HG03045 (cell line): ENCODE measurements around the gene IKZF2.

ENCODE experiments used
- ATAC-seq: cut with Tn5 transposase; IDR thresholded peaks from one replicate; pipeline ENCODE4 v1.9.1; 2021; ENCODE audit warnings: mild to moderate bottlenecking, moderate library complexity; ENCODE audit not compliant: unreplicated experiment

The IKZF2 gene

GRCh38 chr2:213104092-213104902, 47.1 kb downstream of the IKZF2 start:
- no peak for ATAC-seq

GRCh38 chr2:213101692-213102460, 49.5 kb downstream of the IKZF2 start:
- no peak for ATAC-seq

DNA sequence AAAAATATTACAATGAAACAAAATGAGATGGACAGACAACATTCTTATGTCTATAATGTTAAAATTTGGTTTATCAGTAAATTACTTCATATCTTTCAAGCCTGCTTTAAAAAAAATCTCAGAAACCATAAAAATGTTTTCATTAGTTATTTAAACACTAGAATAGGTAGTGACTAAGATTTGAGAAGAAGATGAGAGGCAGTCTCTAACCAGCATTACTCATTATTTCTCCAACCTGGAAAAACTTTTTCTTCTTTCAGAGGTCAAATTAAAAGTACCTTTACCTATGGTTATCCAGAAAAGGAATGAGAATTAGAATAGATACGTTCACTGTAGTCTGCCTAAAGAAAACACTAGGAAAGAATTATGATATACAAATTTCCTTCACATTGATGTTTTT, 50.3 kb downstream of the IKZF2 start:
- ATAC-seq: no peak

DNA sequence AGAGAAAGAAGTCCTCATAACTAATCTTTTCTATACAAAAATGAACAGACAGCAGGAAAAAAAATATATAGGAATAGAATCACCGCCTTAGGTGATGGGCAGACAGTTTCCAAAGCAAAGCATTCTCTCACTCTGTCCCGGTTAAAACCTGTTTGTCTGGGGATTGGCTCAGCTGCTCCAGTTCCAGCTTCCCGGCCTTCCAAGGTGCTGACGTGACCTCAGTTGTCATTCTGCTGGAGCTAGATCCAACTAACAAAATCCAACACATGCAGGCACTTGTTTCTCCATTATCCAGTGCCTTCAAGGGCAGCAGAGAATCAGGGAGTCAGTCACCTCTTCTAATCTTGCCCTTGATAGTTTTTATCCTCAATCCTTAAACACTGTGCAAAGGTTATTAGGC, 52.8 kb downstream of the IKZF2 start:
- ATAC-seq: no peak

DNA sequence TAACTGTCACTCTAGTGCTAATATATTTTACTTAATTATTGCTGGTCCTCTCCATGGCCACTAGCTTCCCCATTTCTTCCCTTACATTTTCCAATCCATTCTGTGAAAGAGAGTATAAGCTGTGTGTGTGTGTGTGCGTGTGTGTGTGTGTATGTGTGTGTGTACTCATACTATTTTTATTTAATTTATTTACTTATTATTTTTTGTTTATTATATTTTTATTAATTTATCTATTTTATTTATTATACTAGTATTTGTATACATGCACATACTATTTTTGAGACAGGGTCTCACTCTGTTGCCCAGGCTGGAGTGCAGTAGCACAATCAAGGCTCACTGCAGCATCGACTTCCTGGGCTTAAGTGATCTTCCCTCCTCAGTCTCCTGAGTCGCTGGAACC, 59.6 kb downstream of the IKZF2 start:
- no peak for ATAC-seq

DNA sequence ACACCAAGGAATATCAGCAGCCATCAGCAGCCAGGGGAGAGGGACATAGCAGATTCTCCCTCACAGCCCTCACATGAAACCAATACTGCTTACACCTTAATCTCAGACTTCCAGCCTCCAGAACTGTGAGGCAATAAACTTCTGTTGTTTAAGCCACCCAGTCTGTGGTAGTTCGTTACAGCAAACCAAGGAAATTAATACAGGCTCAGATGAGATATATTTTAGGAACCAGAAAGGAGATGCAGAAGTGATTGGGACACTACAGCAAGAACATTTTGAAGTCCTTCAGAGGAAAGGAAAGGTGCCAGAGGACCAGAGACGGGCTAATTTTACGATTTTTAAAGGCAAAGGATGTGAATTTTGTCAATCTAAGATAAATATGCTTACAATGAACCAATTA, 60.6 kb downstream of the IKZF2 start:
- ATAC-seq: no peak

DNA sequence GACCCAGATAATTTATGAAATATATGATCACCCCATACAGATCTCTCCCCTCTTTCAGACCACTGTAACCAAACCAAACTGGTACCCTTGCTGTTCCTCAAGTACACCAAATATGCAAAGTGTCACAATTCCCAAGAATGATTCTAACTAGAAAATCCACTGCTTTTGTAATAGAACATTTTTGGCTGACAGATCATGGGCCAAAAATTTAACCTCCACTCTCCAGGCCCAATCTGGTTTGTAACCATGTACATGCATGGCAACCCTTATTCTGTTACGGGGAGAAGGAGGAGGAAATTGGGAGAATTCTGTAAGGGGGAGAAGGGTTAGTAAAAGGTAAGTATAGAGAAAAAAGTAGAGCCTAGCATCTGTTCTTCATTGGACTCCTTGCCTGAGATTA, 62.0 kb downstream of the IKZF2 start:
- no peak for ATAC-seq

- ATAC-seq: peak; percentile 60
These were observed 64.4 kb downstream of the IKZF2 start for GRCh38 chr2:213087040-213087439.

GRCh38 chr2:213086571-213086970, 64.8 kb downstream of the IKZF2 start:
- ATAC-seq: no peak

DNA sequence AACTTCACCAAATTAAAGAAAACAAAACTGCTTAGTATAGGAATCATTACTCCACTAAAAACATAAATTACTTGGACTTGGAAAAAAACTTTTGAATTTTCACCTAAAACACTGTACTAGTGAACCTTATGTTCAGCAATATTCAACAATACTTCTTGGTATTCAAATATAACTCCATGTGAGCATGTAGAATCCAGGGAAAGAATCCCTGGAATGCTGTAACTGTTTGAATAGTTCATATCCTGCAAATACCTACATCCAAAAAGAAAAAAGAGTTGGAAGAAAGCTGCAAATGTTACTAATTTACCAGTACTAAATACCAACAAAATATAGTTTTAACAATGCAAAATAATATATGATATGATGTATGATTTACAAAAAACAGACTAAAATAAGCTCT, 65.4 kb downstream of the IKZF2 start:
- ATAC-seq: no peak

DNA sequence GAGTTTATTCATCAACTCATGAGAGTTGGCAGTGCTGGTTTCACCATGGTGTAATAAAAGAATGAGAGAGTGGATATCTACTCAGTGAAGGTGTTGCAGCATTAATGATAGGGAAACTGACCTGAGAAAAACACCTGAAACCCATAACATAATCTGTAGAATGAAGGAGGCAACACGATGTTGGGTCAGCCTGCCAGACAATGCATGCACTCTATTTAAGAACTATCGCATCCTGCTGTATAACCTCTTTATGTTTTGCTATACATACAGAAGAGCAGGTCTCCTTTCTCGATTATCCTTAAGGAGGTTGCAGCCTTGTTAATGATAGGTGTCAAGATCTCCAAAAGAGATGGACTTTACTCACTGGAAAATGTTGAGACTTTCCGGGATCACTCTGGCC, 65.9 kb downstream of the IKZF2 start:
- ATAC-seq: no peak

- no peak for ATAC-seq
These were observed 67.2 kb downstream of the IKZF2 start for GRCh38 chr2:213084261-213084660.

DNA sequence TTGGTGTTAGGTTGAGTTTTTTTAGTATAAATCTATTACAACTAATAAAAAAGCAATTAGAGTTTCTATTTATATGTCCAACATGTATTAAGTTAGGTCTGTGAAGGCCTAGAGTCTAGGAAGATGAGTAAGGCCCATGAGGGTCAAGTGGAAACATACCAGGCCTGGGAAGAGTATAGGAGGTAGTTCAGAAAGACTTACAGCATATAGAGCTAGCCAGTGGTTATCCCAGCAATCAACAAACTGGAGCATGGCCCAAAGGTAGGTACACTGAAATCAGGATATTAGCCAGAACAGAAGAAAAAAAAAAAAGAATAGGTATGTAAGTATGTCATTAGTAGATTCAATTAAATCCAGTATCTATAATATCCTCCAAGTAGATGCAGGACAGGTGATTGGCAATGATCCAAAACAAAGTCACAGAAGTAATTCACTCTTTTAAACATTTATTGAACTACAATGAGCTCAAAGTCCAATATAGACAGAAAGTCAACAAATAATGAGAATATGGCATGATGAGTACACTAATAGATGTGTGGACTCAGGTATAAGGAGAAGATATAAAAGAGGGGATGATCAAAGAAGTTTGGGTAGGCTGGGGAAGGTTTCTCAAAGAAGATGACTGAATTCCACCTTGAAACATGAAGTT, 70.3 kb downstream of the IKZF2 start:
- ATAC-seq: no peak

- ATAC-seq: no peak
These were observed 71.7 kb downstream of the IKZF2 start for GRCh38 chr2:213079756-213080155.

GRCh38 chr2:213078686-213079085, 72.7 kb downstream of the IKZF2 start:
- no peak for ATAC-seq

GRCh38 chr2:213069531-213069930, 81.9 kb downstream of the IKZF2 start:
- no peak for ATAC-seq

DNA sequence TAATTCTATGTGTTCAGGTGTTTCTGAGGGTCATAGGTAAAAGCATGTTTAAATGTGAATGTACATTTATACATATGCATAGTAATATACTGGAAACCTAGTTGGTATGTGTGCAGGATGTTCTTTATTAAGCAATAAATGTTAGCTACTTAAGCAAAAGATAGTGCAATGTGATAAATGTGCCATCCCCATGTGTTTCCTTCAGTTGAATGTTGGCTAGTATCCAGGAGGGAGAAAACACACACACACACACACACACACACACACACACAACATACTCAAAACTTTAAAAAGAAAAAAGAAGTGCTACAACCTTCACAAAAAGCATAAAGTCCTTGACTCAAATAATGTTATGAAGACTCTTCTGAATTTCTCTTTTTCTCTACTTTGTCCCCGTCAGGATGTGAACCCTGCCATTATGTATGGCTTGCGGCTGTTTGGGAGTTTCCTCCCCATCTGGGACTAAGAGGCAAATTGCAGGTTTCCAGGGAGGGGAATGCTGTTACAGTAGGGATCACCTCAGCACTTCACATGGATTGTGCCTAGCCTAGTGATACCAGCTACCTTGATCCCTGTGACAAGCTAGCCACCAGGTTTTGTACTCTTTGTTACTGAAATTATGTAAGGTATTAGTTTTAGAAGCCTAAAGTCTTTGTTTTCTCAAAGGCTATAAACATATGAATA, 82.6 kb downstream of the IKZF2 start:
- ATAC-seq: no peak

- ATAC-seq: no peak
These were observed 83.5 kb downstream of the IKZF2 start for GRCh38 chr2:213067888-213068287.

GRCh38 chr2:213066443-213066743, 85.0 kb downstream of the IKZF2 start:
- peak; percentile 30 for ATAC-seq

- ATAC-seq: peak; percentile 70
These were observed 85.6 kb downstream of the IKZF2 start for GRCh38 chr2:213065583-213066442.
